ENCODE data around the gene PARP4.
"Not testable (repeated sequence)": the region's sequence is repeated elsewhere in the genome, so short reads cannot be mapped to it uniquely, and the experiment has no call there.

Gene PARP4

GRCh38 chr13:24553892-24554291 lies 41.3 kb upstream of the PARP4 start:
- WGBS, 2 donors (ENCODE audit: extremely low coverage in 2 of 2, insufficient read length in 2 of 2, insufficient replicate concordance in 1 of 2): no CpG with 5 or more reads among the region's 5 CpGs
- H2BK5ac ChIP-seq (ENCODE audit: low read length): not testable (repeated sequence)

GRCh38 chr13:24541476-24542352 lies 29.1 kb upstream of the PARP4 start:
- peak overlapping the region; percentile 34 to 59 for H3K4me3 ChIP-seq (ENCODE audit: low read length in 2 of 2)
- not testable (repeated sequence) for H3K4ac ChIP-seq (ENCODE audit: low read length); H3K4me1 ChIP-seq (ENCODE audit: control insufficient read depth in 2 of 2, insufficient read depth in 1 of 2, low read depth in 1 of 2, low read length in 2 of 2); H3K9me3 ChIP-seq (replicated peaks in 1 of 2; ENCODE audit: control insufficient read depth in 2 of 2, insufficient read depth in 1 of 2, low read depth in 1 of 2, low read length in 2 of 2); H3K23ac ChIP-seq (ENCODE audit: low read depth, low read length, poor library complexity); H3K27ac ChIP-seq (replicated peaks; ENCODE audit: low read length); H2AK5ac ChIP-seq (ENCODE audit: low read depth, low read length); H2BK120ac ChIP-seq (ENCODE audit: low read depth, low read length); H4K91ac ChIP-seq (ENCODE audit: low read depth, low read length, poor library complexity); H3K79me1 ChIP-seq (ENCODE audit: low read depth, low read length); H3K36me3 ChIP-seq (replicated peaks in 1 of 2; ENCODE audit: control insufficient read depth in 2 of 2, insufficient read depth in 2 of 2, low read length in 2 of 2); H2BK12ac ChIP-seq (ENCODE audit: low read length)
- H2AFZ ChIP-seq (ENCODE audit: low read length): peak overlapping the region; percentile 91
- WGBS, 2 donors (ENCODE audit: extremely low coverage in 2 of 2, insufficient read length in 2 of 2, insufficient replicate concordance in 1 of 2): no CpG with 5 or more reads among the region's 73 CpGs
- H3K27me3 ChIP-seq (ENCODE audit: control insufficient read depth in 3 of 3, insufficient read depth in 3 of 3, low read depth in 1 of 3, low read length in 3 of 3): peaks cover 0 to 56% (median 13%) of the 10 kb centered on the region in 3 experiments
- peak overlapping the region; percentile 39 for H2BK5ac ChIP-seq (ENCODE audit: low read length)
- peak overlapping the region; percentile 38 for H3K14ac ChIP-seq (ENCODE audit: low read length)
- H2BK15ac ChIP-seq (ENCODE audit: low read length): peak overlapping the region; percentile 75
- peak overlapping the region; percentile 92 for H3K18ac ChIP-seq (ENCODE audit: low read length)
- DNase-seq (ENCODE audit: low spot score): peak; percentile 15
- peak overlapping the region; percentile 24 for H3K9ac ChIP-seq (ENCODE audit: low read depth, low read length, poor library complexity)
- H3K4me2 ChIP-seq (ENCODE audit: insufficient read depth, low read length, poor library complexity, severe bottlenecking): peak overlapping the region; percentile 65
- H4K8ac ChIP-seq (ENCODE audit: low read depth, low read length): peak overlapping the region; percentile 82

More at GRCh38 chr13:24553892-24554291, 41.3 kb upstream of the PARP4 start:
- H3K4me1 ChIP-seq (ENCODE audit: control insufficient read depth in 2 of 2, insufficient read depth in 1 of 2, low read depth in 1 of 2, low read length in 2 of 2); H3K4me3 ChIP-seq (ENCODE audit: low read length in 2 of 2); H2BK12ac ChIP-seq (ENCODE audit: low read length); H3K4ac ChIP-seq (ENCODE audit: low read length); DNase-seq (ENCODE audit: low spot score); H3K36me3 ChIP-seq (replicated peaks in 1 of 2; ENCODE audit: control insufficient read depth in 2 of 2, insufficient read depth in 2 of 2, low read length in 2 of 2); H2BK15ac ChIP-seq (ENCODE audit: low read length); H3K79me1 ChIP-seq (ENCODE audit: low read depth, low read length); H3K4me2 ChIP-seq (ENCODE audit: insufficient read depth, low read length, poor library complexity, severe bottlenecking); H3K23ac ChIP-seq (ENCODE audit: low read depth, low read length, poor library complexity); H4K8ac ChIP-seq (ENCODE audit: low read depth, low read length); H3K14ac ChIP-seq (ENCODE audit: low read length); H3K18ac ChIP-seq (ENCODE audit: low read length); H3K9ac ChIP-seq (ENCODE audit: low read depth, low read length, poor library complexity); H2AK5ac ChIP-seq (ENCODE audit: low read depth, low read length); H4K91ac ChIP-seq (ENCODE audit: low read depth, low read length, poor library complexity); H2AFZ ChIP-seq (ENCODE audit: low read length); H3K27me3 ChIP-seq (ENCODE audit: control insufficient read depth in 3 of 3, insufficient read depth in 3 of 3, low read depth in 1 of 3, low read length in 3 of 3); H2BK120ac ChIP-seq (ENCODE audit: low read depth, low read length); H3K27ac ChIP-seq (replicated peaks; ENCODE audit: low read length); H3K9me3 ChIP-seq (replicated peaks in 1 of 2; ENCODE audit: control insufficient read depth in 2 of 2, insufficient read depth in 1 of 2, low read depth in 1 of 2, low read length in 2 of 2): not testable (repeated sequence)

GRCh38 chr13:24541127-24541475 lies 28.5 kb upstream of the PARP4 start:
- H3K27ac ChIP-seq (replicated peaks; ENCODE audit: low read length): no peak overlapping the region
- H3K14ac ChIP-seq (ENCODE audit: low read length): peak overlapping the region; percentile 38
- no peak overlapping the region for H2BK12ac ChIP-seq (ENCODE audit: low read length)
- H2AFZ ChIP-seq (ENCODE audit: low read length): peak overlapping the region; percentile 91
- H2BK15ac ChIP-seq (ENCODE audit: low read length): peak overlapping the region; percentile 75
- peaks cover 0 to 2% of the 10 kb centered on the region in 2 donors for H3K4me1 ChIP-seq (ENCODE audit: control insufficient read depth in 2 of 2, insufficient read depth in 1 of 2, low read depth in 1 of 2, low read length in 2 of 2)
- DNase-seq (ENCODE audit: low spot score): no peak
- peak overlapping the region; percentile 39 for H2BK5ac ChIP-seq (ENCODE audit: low read length)
- H2AK5ac ChIP-seq (ENCODE audit: low read depth, low read length): peak overlapping the region; percentile 9
- H3K9me3 ChIP-seq (replicated peaks in 1 of 2; ENCODE audit: control insufficient read depth in 2 of 2, insufficient read depth in 1 of 2, low read depth in 1 of 2, low read length in 2 of 2): no peaks in the 10 kb centered on the region
- peak overlapping the region; percentile 65 for H3K4me2 ChIP-seq (ENCODE audit: insufficient read depth, low read length, poor library complexity, severe bottlenecking)
- peaks cover 0 to 60% (median 13%) of the 10 kb centered on the region in 3 experiments for H3K27me3 ChIP-seq (ENCODE audit: control insufficient read depth in 3 of 3, insufficient read depth in 3 of 3, low read depth in 1 of 3, low read length in 3 of 3)
- H2BK120ac ChIP-seq (ENCODE audit: low read depth, low read length): no peak overlapping the region
- peak overlapping the region; percentile 82 for H4K8ac ChIP-seq (ENCODE audit: low read depth, low read length)
- no peak overlapping the region for H4K91ac ChIP-seq (ENCODE audit: low read depth, low read length, poor library complexity)
- peak overlapping the region in 1 of 2 donors; percentile 59 for H3K4me3 ChIP-seq (ENCODE audit: low read length in 2 of 2)
- no peak overlapping the region for H3K23ac ChIP-seq (ENCODE audit: low read depth, low read length, poor library complexity)
- H3K18ac ChIP-seq (ENCODE audit: low read length): peak overlapping the region; percentile 92
- H3K79me1 ChIP-seq (ENCODE audit: low read depth, low read length): peaks cover 2% of the 10 kb centered on the region
- peak overlapping the region; percentile 24 for H3K9ac ChIP-seq (ENCODE audit: low read depth, low read length, poor library complexity)
- no CpG with 5 or more reads among the region's 11 CpGs for WGBS, 2 donors (ENCODE audit: extremely low coverage in 2 of 2, insufficient read length in 2 of 2, insufficient replicate concordance in 1 of 2)
- no peak overlapping the region for H3K4ac ChIP-seq (ENCODE audit: low read length)
- no peaks in the 10 kb centered on the region for H3K36me3 ChIP-seq (replicated peaks in 1 of 2; ENCODE audit: control insufficient read depth in 2 of 2, insufficient read depth in 2 of 2, low read length in 2 of 2)

Data from neuronal stem cell (in vitro differentiated cells).